GM12892 (cell line): ENCODE data around the gene ZNF770.

ENCODE experiments used
- POLR2A ChIP-seq: IDR thresholded peaks from 2 replicates; pipeline ENCODE4 v1.6.1; 2011; ENCODE audit warnings: low read depth, low read length, control low read depth
- POLR2AphosphoS5 ChIP-seq: IDR thresholded peaks from 2 replicates; pipeline ENCODE4 v1.6.1; 2011; ENCODE audit warnings: low read depth, low read length, control low read depth
- TAF1 ChIP-seq: IDR thresholded peaks from 2 replicates; pipeline ENCODE4 v1.6.1; 2011; ENCODE audit warnings: low read depth, mild to moderate bottlenecking, control low read depth, low read length, borderline replicate concordance

DNA sequence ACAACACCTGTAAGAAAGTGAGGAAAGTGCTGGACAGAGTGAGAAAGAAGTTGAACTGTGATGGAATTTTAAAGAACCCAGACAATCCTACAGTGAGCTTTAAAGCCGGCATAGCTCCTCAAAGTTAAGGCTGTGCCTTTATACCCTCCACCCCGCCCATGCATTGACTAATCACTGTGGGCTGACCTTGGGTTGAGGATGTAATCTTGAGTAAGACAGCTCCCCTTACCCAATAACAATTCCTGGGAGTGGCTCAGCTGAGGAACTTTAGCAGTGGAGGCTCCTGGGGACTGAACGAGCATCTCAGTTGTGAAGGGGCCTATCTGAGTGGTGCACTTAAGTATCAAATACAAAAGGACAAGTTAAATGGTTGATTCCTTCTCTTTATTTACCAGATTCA is 35.7 kb upstream of the ZNF770 start:
- TF ChIP-seq POLR2A, result no peak
- no peak for TF ChIP-seq POLR2AphosphoS5
- no peak for TF ChIP-seq TAF1
